Measurements from ENCODE around the gene CST2.

DNA sequence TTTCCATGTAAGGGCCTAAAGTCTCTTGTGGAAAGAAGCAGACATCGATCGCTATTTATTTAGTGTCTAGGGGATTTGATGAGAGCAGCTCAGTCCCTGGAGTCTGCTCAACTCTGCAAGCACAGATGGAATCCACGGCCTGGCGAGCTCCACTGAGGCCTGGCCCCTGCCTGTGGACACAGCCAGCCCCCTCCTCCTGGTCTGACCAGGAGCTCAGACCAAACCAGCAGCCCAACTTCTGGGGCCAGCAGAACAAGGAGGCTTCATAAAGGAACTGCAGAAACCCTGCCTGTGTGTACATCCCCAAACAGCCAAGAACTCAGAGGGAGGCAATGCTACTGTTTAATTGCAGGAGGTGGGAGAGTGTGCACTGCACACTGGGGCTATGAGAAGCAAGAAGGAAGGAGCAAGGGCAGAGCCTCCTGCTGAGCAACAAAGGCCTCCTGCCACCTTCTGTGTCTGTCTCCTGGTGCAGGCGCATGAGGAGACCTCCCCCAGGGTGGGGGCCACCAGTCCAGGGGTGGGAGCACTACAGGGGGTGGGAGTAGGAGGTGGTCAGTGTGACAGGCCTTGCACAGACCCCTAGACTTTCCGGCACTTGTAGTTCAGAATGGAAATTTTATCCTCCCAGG is 49.2 kb upstream of the CST2 start:
- TF ChIP-seq, protein P1, sequence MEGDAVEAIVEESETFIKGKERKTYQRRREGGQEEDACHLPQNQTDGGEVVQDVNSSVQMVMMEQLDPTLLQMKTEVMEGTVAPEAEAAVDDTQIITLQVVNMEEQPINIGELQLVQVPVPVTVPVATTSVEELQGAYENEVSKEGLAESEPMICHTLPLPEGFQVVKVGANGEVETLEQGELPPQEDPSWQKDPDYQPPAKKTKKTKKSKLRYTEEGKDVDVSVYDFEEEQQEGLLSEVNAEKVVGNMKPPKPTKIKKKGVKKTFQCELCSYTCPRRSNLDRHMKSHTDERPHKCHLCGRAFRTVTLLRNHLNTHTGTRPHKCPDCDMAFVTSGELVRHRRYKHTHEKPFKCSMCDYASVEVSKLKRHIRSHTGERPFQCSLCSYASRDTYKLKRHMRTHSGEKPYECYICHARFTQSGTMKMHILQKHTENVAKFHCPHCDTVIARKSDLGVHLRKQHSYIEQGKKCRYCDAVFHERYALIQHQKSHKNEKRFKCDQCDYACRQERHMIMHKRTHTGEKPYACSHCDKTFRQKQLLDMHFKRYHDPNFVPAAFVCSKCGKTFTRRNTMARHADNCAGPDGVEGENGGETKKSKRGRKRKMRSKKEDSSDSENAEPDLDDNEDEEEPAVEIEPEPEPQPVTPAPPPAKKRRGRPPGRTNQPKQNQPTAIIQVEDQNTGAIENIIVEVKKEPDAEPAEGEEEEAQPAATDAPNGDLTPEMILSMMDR (IDR thresholded peaks at IDR 0.05; ENCODE audit: low read length) = no peak
- no peak for TF ChIP-seq EZH2 (IDR thresholded peaks at IDR 0.05; ENCODE audit: borderline replicate concordance, low read length)
